ENCODE data around the gene OBI1. TPM values are rescaled to one million over a fixed set of nuclear protein-coding genes. Genes with fewer than 3 reads are reported as not detected.
A peak's percentile ranks its signal among the peaks of the same experiment; 100 is the strongest.

The OBI1 gene
- total and polyA plus RNA-seq, 2 donors from 2014 or later, result 4.0 to 9.9 TPM

GRCh38 chr13:78700121-78700910 lies 41.4 kb upstream of the OBI1 start:
- intact Hi-C loops (cut with DNase I), result no loop called here
- Histone ChIP-seq H3K4me3 (ENCODE audit: low read length in 3 of 3) (no peak overlapping the region), H3K36me3 (ENCODE audit: control insufficient read depth in 2 of 3, insufficient read depth in 3 of 3, low read length in 3 of 3) (no peaks in the 10 kb centered on the region), H3K9me3 (ENCODE audit: control insufficient read depth in 2 of 3, insufficient read depth in 1 of 3, low read length in 3 of 3) (no peaks in the 10 kb centered on the region), H3K27me3 (ENCODE audit: control insufficient read depth, insufficient read depth, low read length) (no peaks in the 10 kb centered on the region), H3K27ac (ENCODE audit: low read depth in 2 of 2, low read length in 2 of 2) (no peak overlapping the region), H3K9ac (ENCODE audit: low read length in 3 of 3) (no peak overlapping the region), H3K4me1 (ENCODE audit: control insufficient read depth in 2 of 3, insufficient read depth in 2 of 3, low read depth in 1 of 3, low read length in 3 of 3) (no peaks in the 10 kb centered on the region)
- FAIRE-seq (no peak), DNase-seq (peak in 1 of 5 donors; percentile 26)
- TF ChIP-seq CTCF (IDR thresholded peaks at IDR 0.05; ENCODE audit: borderline replicate concordance, extremely low read depth, insufficient read depth), result no peak

GRCh38 chr13:78689011-78689410 lies 30.1 kb upstream of the OBI1 start:
- FAIRE-seq (no peak), DNase-seq (peak in 1 of 5 donors; percentile 31)
- intact Hi-C loops (cut with DNase I), result no loop called here
- Histone ChIP-seq H3K36me3 (ENCODE audit: control insufficient read depth in 2 of 3, insufficient read depth in 3 of 3, low read length in 3 of 3) (no peaks in the 10 kb centered on the region), H3K4me3 (ENCODE audit: low read length in 3 of 3) (no peak overlapping the region), H3K4me1 (ENCODE audit: control insufficient read depth in 2 of 3, insufficient read depth in 2 of 3, low read depth in 1 of 3, low read length in 3 of 3) (no peaks in the 10 kb centered on the region), H3K9me3 (ENCODE audit: control insufficient read depth in 2 of 3, insufficient read depth in 1 of 3, low read length in 3 of 3) (no peaks in the 10 kb centered on the region), H3K27ac (ENCODE audit: low read depth in 2 of 2, low read length in 2 of 2) (no peak overlapping the region), H3K27me3 (ENCODE audit: control insufficient read depth, insufficient read depth, low read length) (no peaks in the 10 kb centered on the region), H3K9ac (ENCODE audit: low read length in 3 of 3) (no peak overlapping the region)
- TF ChIP-seq CTCF (IDR thresholded peaks at IDR 0.05; ENCODE audit: borderline replicate concordance, extremely low read depth, insufficient read depth), result peak; percentile 9

GRCh38 chr13:78686461-78686860 lies 27.5 kb upstream of the OBI1 start:
- DNase-seq (no peak), FAIRE-seq (no peak)
- Histone ChIP-seq H3K27ac (ENCODE audit: low read depth in 2 of 2, low read length in 2 of 2) (no peak overlapping the region), H3K36me3 (ENCODE audit: control insufficient read depth in 2 of 3, insufficient read depth in 3 of 3, low read length in 3 of 3) (no peaks in the 10 kb centered on the region), H3K27me3 (ENCODE audit: control insufficient read depth, insufficient read depth, low read length) (no peaks in the 10 kb centered on the region), H3K4me1 (ENCODE audit: control insufficient read depth in 2 of 3, insufficient read depth in 2 of 3, low read depth in 1 of 3, low read length in 3 of 3) (no peaks in the 10 kb centered on the region), H3K9me3 (ENCODE audit: control insufficient read depth in 2 of 3, insufficient read depth in 1 of 3, low read length in 3 of 3) (no peaks in the 10 kb centered on the region), H3K9ac (ENCODE audit: low read length in 3 of 3) (no peak overlapping the region), H3K4me3 (ENCODE audit: low read length in 3 of 3) (no peak overlapping the region)
- no peak for TF ChIP-seq CTCF (IDR thresholded peaks at IDR 0.05; ENCODE audit: borderline replicate concordance, extremely low read depth, insufficient read depth)
- intact Hi-C loops (cut with DNase I), result no loop called here

Data from kidney (tissue), 14 donors.